B cell (primary cell): ENCODE results near the gene ECI1. TPM values are rescaled to one million over a fixed set of nuclear protein-coding genes. Genes with fewer than 3 reads are reported as not detected.

Source experiments
- ATAC-seq: fragments of 200-7000 bp; cut with Tn5 transposase; one replicate; pipeline ENCODE4 v1.10.0; 2021; ENCODE audit warnings: low read depth, mild to moderate bottlenecking, moderate number of reproducible peaks, moderate library complexity
- CTCF ChIA-PET: fragments of 350-600 bp; sonication (Branson Sonifier 250); formaldehyde crosslinking; loops from one replicate; lab custom pipeline; 2021; ENCODE audit warnings: antibody characterized with exemption, inconsistent platforms; lab: Charles Lee
- POLR2A ChIA-PET: fragments of 350-600 bp; sonication (Branson Sonifier 250); formaldehyde crosslinking; loops from one replicate; lab custom pipeline; 2021; ENCODE audit warnings: antibody characterized with exemption; lab: Charles Lee
- DNase-seq: peaks from one replicate; pipeline ENCODE4 v3.0.0; 2013
- H2AFZ ChIP-seq: 2 replicates; pipeline ENCODE4 v1.6.1; 2012; ENCODE audit warnings: mild to moderate bottlenecking, low read depth, low read length; ENCODE audit not compliant: insufficient read depth, poor library complexity, severe bottlenecking
- H3K27ac ChIP-seq, 2 donors: 1 replicate in 1 of 2; 2 replicates in 1 of 2; pipeline ENCODE4 v1.5.1; 2012 to 2013; ENCODE audit warnings: low read length in 2 of 2, mild to moderate bottlenecking in 2 of 2, moderate library complexity in 1 of 2
- H3K27me3 ChIP-seq, 4 experiments: fragments of 200-600 bp in 1 of 4; sonication (generic) in 1 of 4; replicated peaks in 1 of 4; 1 replicate in 2 of 4; 2 replicates in 2 of 4; pipeline versions ENCODE4 v1.6.1 to v1.7.0; 2013 to 2016; ENCODE audit warnings: low read length in 3 of 4, mild to moderate bottlenecking in 2 of 4, mixed read lengths in 1 of 4, moderate library complexity in 1 of 4; ENCODE audit not compliant: insufficient read depth in 4 of 4, control insufficient read depth in 3 of 4; ENCODE audit errors: control extremely low read depth in 1 of 4
- H3K36me3 ChIP-seq, 2 experiments: replicated peaks in 1 of 2; 1 replicate in 1 of 2; 2 replicates in 1 of 2; pipeline versions ENCODE4 v1.6.1 to v1.7.1; 2013; ENCODE audit warnings: low read length in 1 of 2; ENCODE audit not compliant: insufficient read depth in 2 of 2, control insufficient read depth in 1 of 2; ENCODE audit errors: control extremely low read depth in 1 of 2, extremely low read depth in 1 of 2
- H3K4me1 ChIP-seq, 2 donors: fragments of 200-600 bp in 1 of 2; sonication (generic) in 1 of 2; 1 replicate in 1 of 2; 2 replicates in 1 of 2; pipeline versions ENCODE4 v1.5.1 to v1.6.1; 2013 to 2017; ENCODE audit warnings: low read length in 2 of 2; ENCODE audit not compliant: control insufficient read depth in 2 of 2, insufficient read depth in 2 of 2
- H3K4me2 ChIP-seq: replicated peaks from 2 replicates; pipeline ENCODE3; 2012; ENCODE audit warnings: mild to moderate bottlenecking, low read depth, low read length; ENCODE audit not compliant: poor library complexity, severe bottlenecking
- H3K4me3 ChIP-seq, 5 experiments: fragments of 200-600 bp in 1 of 5; sonication (generic) in 1 of 5; 1 replicate in 3 of 5; 2 replicates in 2 of 5; pipeline versions ENCODE4 v1.5.1 to v1.7.0; 2011 to 2016; ENCODE audit warnings: low read length in 4 of 5, mild to moderate bottlenecking in 4 of 5, low read depth in 2 of 5, control low read depth in 1 of 5, moderate library complexity in 1 of 5; ENCODE audit not compliant: insufficient read depth in 1 of 5; ENCODE audit errors: control extremely low read depth in 1 of 5, extremely low read depth in 1 of 5
- H3K79me2 ChIP-seq: fragments of 200-600 bp; sonication (generic); one replicate; pipeline ENCODE4 v1.6.0; 2016; ENCODE audit warnings: low read length; ENCODE audit not compliant: control insufficient read depth, insufficient read depth
- H3K9ac ChIP-seq: fragments of 200-600 bp; sonication (generic); 2 replicates; pipeline ENCODE4 v1.6.1; 2017; ENCODE audit warnings: mild to moderate bottlenecking, low read length, moderate library complexity
- H3K9me3 ChIP-seq, 3 donors: one replicate each; pipeline versions ENCODE4 v1.6.1 to v1.7.1; 2013; ENCODE audit warnings: low read length in 2 of 3; ENCODE audit not compliant: control insufficient read depth in 2 of 3, insufficient read depth in 1 of 3; ENCODE audit errors: control extremely low read depth in 1 of 3
- H4K20me1 ChIP-seq: 2 replicates; pipeline ENCODE4 v1.6.0; 2012; ENCODE audit warnings: mild to moderate bottlenecking, low read length; ENCODE audit not compliant: insufficient read depth, control insufficient read depth, poor library complexity, severe bottlenecking
- H3K27ac Mint-ChIP-seq: one replicate; pipeline ENCODE4 v1.8.0; 2021; ENCODE audit warnings: mixed read lengths
- H3K27me3 Mint-ChIP-seq: one replicate; pipeline ENCODE4 v1.8.0; 2021; ENCODE audit warnings: mixed read lengths
- H3K4me1 Mint-ChIP-seq: one replicate; pipeline ENCODE4 v1.8.0; 2021; ENCODE audit warnings: mixed read lengths
- H3K4me3 Mint-ChIP-seq: one replicate; pipeline ENCODE4 v1.8.0; 2021; ENCODE audit warnings: mixed read lengths
- H3K9me3 Mint-ChIP-seq: one replicate; pipeline ENCODE4 v1.8.0; 2022; ENCODE audit warnings: mixed read lengths; ENCODE audit not compliant: insufficient read depth
- CTCF ChIP-seq: fragments of 200-600 bp; IDR thresholded peaks from one replicate; pipeline ENCODE4 v1.8.0; 2022; ENCODE audit warnings: antibody characterized with exemption, mild to moderate bottlenecking
- EZH2 ChIP-seq: IDR thresholded peaks from 2 replicates; pipeline ENCODE4 v1.6.1; 2012; ENCODE audit warnings: borderline replicate concordance, low read depth, mild to moderate bottlenecking, moderate library complexity, low read length; ENCODE audit not compliant: insufficient read depth, poor library complexity, severe bottlenecking
- WGBS: methylation state at CpG from one replicate; pipeline ENCODE4 v1.1.5; 2013; ENCODE audit warnings: missing lambda C conversion rate; ENCODE audit not compliant: insufficient coverage; 5-methylcytosine and 5-hydroxymethylcytosine counted together
- intact Hi-C: fragments of 100-400 bp; cut with micrococcal nuclease; formaldehyde crosslinking; loops from one replicate; pipeline ENCODE4 v1.10.0; 2022
- polyA plus RNA-seq: library from polyadenylated mRNA; depleted of rRNA; stranded (reverse); fragments of >200 nt; gene quantifications from 2 replicates; pipeline ENCODE4 v1.2.3, GENCODE V29; 2012
- total RNA-seq, 2 donors: library from RNA; stranded (reverse); fragments of 120-200 nt in 1 of 2; gene quantifications; 1 replicate in 1 of 2; 2 replicates in 1 of 2; pipeline versions ENCODE4 v1.2.3 to v1.2.4, GENCODE V29; 2013 to 2022

ECI1 gene
- total and polyA plus RNA-seq, 2 donors (not counting 1 experiment from before 2014, with no cell fraction given) = 34.3 to 38.4 TPM

- H3K79me2 ChIP-seq = no peaks in the 10 kb centered on the region
- Mint-ChIP-seq H3K4me3 (no peak overlapping the region), H3K27ac (no peak overlapping the region), H3K4me1 (peaks cover 1% of the 10 kb centered on the region), H3K27me3 (peaks cover 3% of the 10 kb centered on the region), H3K9me3 (no peaks in the 10 kb centered on the region)
- POLR2A ChIA-PET = no interaction called here
- H3K27me3 ChIP-seq = peaks cover 0 to 27% (median 11%) of the 10 kb centered on the region in 4 experiments
- peaks cover 0 to 32% of the 10 kb centered on the region in 2 experiments for H3K36me3 ChIP-seq
- no peak overlapping the region for H3K27ac ChIP-seq
- peaks cover 10% of the 10 kb centered on the region for H4K20me1 ChIP-seq
- DNase-seq (no peak), ATAC-seq (no peak)
- TF ChIP-seq EZH2 (no peak), CTCF (no peak)
- H3K4me3 ChIP-seq = no peak overlapping the region
- peaks cover 12 to 15% of the 10 kb centered on the region in 2 donors for H3K4me1 ChIP-seq
- WGBS = 30% methylated on average over 65 of the region's 65 CpGs
- intact Hi-C loops = no loop called here
- no peak overlapping the region for H3K9ac ChIP-seq
- H3K4me2 ChIP-seq = peak overlapping the region; percentile 37
- peaks cover 0 to 5% (median 0%) of the 10 kb centered on the region in 3 donors for H3K9me3 ChIP-seq
- CTCF ChIA-PET = no interaction called here
- no peak overlapping the region for H2AFZ ChIP-seq
These were observed 13.8 kb downstream of the ECI1 start for GRCh38 chr16:2237493-2238149.

GRCh38 chr16:2237102-2237482 is 14.3 kb downstream of the ECI1 start:
- Histone ChIP-seq H4K20me1 (peaks cover 10% of the 10 kb centered on the region), H3K79me2 (no peaks in the 10 kb centered on the region), H3K9ac (no peak overlapping the region), H3K4me1 (peaks cover 12 to 15% of the 10 kb centered on the region in 2 donors), H3K9me3 (peaks cover 0 to 5% (median 0%) of the 10 kb centered on the region in 3 donors), H3K27me3 (peaks cover 0 to 27% (median 11%) of the 10 kb centered on the region in 4 experiments), H3K27ac (no peak overlapping the region), H3K4me2 (peak overlapping the region; percentile 37), H2AFZ (no peak overlapping the region), H3K4me3 (no peak overlapping the region), H3K36me3 (peaks cover 0 to 32% of the 10 kb centered on the region in 2 experiments)
- DNase-seq (no peak), ATAC-seq (no peak)
- CTCF ChIA-PET = no interaction called here
- 15% methylated on average over 40 of the region's 40 CpGs for WGBS
- H3K4me3 Mint-ChIP-seq = no peak overlapping the region
- TF ChIP-seq EZH2 = peak; percentile 90
- no peak for TF ChIP-seq CTCF
- no peaks in the 10 kb centered on the region for H3K9me3 Mint-ChIP-seq
- peaks cover 1% of the 10 kb centered on the region for H3K4me1 Mint-ChIP-seq
- H3K27ac Mint-ChIP-seq = no peak overlapping the region
- H3K27me3 Mint-ChIP-seq = peaks cover 3% of the 10 kb centered on the region
- intact Hi-C loops = no loop called here
- POLR2A ChIA-PET = interaction anchor here (1.4 kb wide), 1 partner anchor 15 kb away, joined by 4 read pairs; the partner anchor contains the start of gene ECI1
